HCT116 (cell line): ENCODE data around the gene ZBTB1. TPM values are rescaled to one million over a fixed set of nuclear protein-coding genes. Genes with fewer than 3 reads are reported as not detected.
"Not testable (repeated sequence)": the region's sequence is repeated elsewhere in the genome, so short reads cannot be mapped to it uniquely, and the experiment has no call there.

Source experiments
- ATAC-seq: fragments of 200-7000 bp; cut with Tn5 transposase; 2 replicates; pipeline ENCODE4 v1.9.1; 2020; ENCODE audit warnings: mild to moderate bottlenecking, moderate library complexity
- BruUV-seq: library from RNA; stranded (reverse); fragments of 400-500 nt; replicated peaks from 2 replicates; lab custom pipeline; 2021; lab: Mats Ljungman, UMichigan
- CTCF ChIA-PET: fragments of 300-600 bp; sonication (Branson Sonifier 250); formaldehyde crosslinking; loops from one replicate; lab custom pipeline; 2021; ENCODE audit warnings: antibody characterized with exemption; lab: Charles Lee
- POLR2A ChIA-PET: fragments of 300-600, 350-600 bp; sonication (Branson Sonifier 250); formaldehyde crosslinking; loops from one replicate; lab custom pipeline; 2021; ENCODE audit warnings: antibody characterized with exemption; lab: Charles Lee
- RAD21 ChIA-PET, 2 experiments: fragments of 300-600 bp; sonication (Branson Sonifier 250); formaldehyde crosslinking; loops; one replicate each; lab custom pipeline; 2023; ENCODE audit warnings: low total read pairs in 2 of 2; ENCODE audit not compliant: uncharacterized antibody in 2 of 2, unreplicated experiment in 2 of 2, low non-redundant PET in 1 of 2; lab: Charles Lee
- DNase-seq: peaks from one replicate; pipeline ENCODE4 v3.0.0-alpha.2; 2010; ENCODE audit warnings: low read depth, low spot score
- H2AFZ ChIP-seq: fragments of 200-600 bp; shearing (Covaris generic), sonication (generic); 2 replicates; pipeline ENCODE4 v1.6.1; 2017; ENCODE audit warnings: low read depth, mixed run types, mixed read lengths, antibody characterized with exemption, low read length; ENCODE audit not compliant: poor library complexity, severe bottlenecking
- H3K27ac ChIP-seq: 2 replicates; pipeline ENCODE4 v1.5.1; 2012; ENCODE audit warnings: low read depth, low read length
- H3K27me3 ChIP-seq: fragments of 200-600 bp; sonication (generic); 2 replicates; pipeline ENCODE4 v1.6.1; 2016; ENCODE audit warnings: mixed run types, low read length, mixed read lengths; ENCODE audit not compliant: insufficient read depth
- H3K36me3 ChIP-seq, 2 experiments: fragments of 200-500 bp in 1 of 2; fragments of 200-600 bp in 1 of 2; sonication (Bioruptor generic) in 1 of 2; sonication (generic) in 1 of 2; 2 replicates each; pipeline versions ENCODE4 v1.5.1 to v1.6.1; 2014 to 2016; ENCODE audit warnings: low read length in 2 of 2, inconsistent platforms in 1 of 2, mixed read lengths in 1 of 2, mixed run types in 1 of 2; ENCODE audit not compliant: insufficient read depth in 2 of 2, control insufficient read depth in 1 of 2
- H3K4me1 ChIP-seq, 2 experiments: fragments of 200-600 bp in 1 of 2; sonication (generic) in 1 of 2; 2 replicates each; pipeline versions ENCODE4 v1.5.1 to v1.6.1; 2012 to 2017; ENCODE audit warnings: low read length in 2 of 2, inconsistent platforms in 1 of 2, mild to moderate bottlenecking in 1 of 2, mixed read lengths in 1 of 2, mixed run types in 1 of 2, moderate library complexity in 1 of 2; ENCODE audit not compliant: insufficient read depth in 2 of 2, control insufficient read depth in 1 of 2
- H3K4me2 ChIP-seq: fragments of 200-600 bp; sonication (generic); 2 replicates; pipeline ENCODE4 v1.6.1; 2017; ENCODE audit warnings: mixed run types, low read length, mixed read lengths
- H3K4me3 ChIP-seq, 2 experiments: fragments of 200-600 bp in 1 of 2; sonication (generic) in 1 of 2; replicated peaks in 1 of 2; 2 replicates each; pipeline ENCODE4 v1.5.1; 2011 to 2016; ENCODE audit warnings: low read length in 2 of 2, control low read depth in 1 of 2, low read depth in 1 of 2, mild to moderate bottlenecking in 1 of 2, mixed read lengths in 1 of 2, mixed run types in 1 of 2
- H3K79me2 ChIP-seq: fragments of 200-600 bp; sonication (generic); 2 replicates; pipeline ENCODE4 v1.6.1; 2017; ENCODE audit warnings: mild to moderate bottlenecking, mixed run types, low read length, moderate library complexity, mixed read lengths; ENCODE audit not compliant: insufficient read depth
- H3K9ac ChIP-seq: fragments of 200-600 bp; sonication (generic); 2 replicates; pipeline ENCODE4 v1.6.1; 2016; ENCODE audit warnings: low read length, mixed read lengths
- H3K9me2 ChIP-seq: fragments of 200-600 bp; sonication (generic), shearing (Covaris generic); 2 replicates; pipeline ENCODE4 v1.6.1; 2017; ENCODE audit warnings: mixed run types, mild to moderate bottlenecking, moderate library complexity; ENCODE audit not compliant: insufficient read depth
- H3K9me3 ChIP-seq, 2 experiments: fragments of 200-500 bp in 1 of 2; fragments of 200-600 bp in 1 of 2; sonication (Bioruptor generic) in 1 of 2; sonication (generic) in 1 of 2; 2 replicates each; pipeline ENCODE4 v1.6.1; 2014 to 2017; ENCODE audit warnings: low read length in 2 of 2, mixed read lengths in 2 of 2, inconsistent platforms in 1 of 2, low read depth in 1 of 2, mild to moderate bottlenecking in 1 of 2, mixed run types in 1 of 2, moderate library complexity in 1 of 2; ENCODE audit not compliant: control insufficient read depth in 1 of 2, insufficient read depth in 1 of 2
- H4K20me1 ChIP-seq: fragments of 200-600 bp; sonication (generic), shearing (Covaris generic); 2 replicates; pipeline ENCODE4 v1.6.1; 2017; ENCODE audit warnings: mixed run types, mild to moderate bottlenecking, moderate library complexity; ENCODE audit not compliant: insufficient read depth
- EGR1 ChIP-seq: IDR thresholded peaks from 2 replicates; pipeline ENCODE4 v1.6.1; 2012; ENCODE audit warnings: low read depth
- EZH2 ChIP-seq: fragments of 200-600 bp; sonication (generic); IDR thresholded peaks from 2 replicates; pipeline ENCODE4 v1.6.1; 2017; ENCODE audit warnings: antibody characterized with exemption, mixed run types
- EZH2phosphoT487 ChIP-seq: fragments of 200-600 bp; IDR thresholded peaks from 2 replicates; pipeline ENCODE4 v1.6.1; 2018; ENCODE audit warnings: antibody characterized with exemption, borderline replicate concordance
- FOSL1 ChIP-seq: IDR thresholded peaks from 2 replicates; pipeline ENCODE4 v1.6.1; 2012; ENCODE audit warnings: low read depth
- POLR2A ChIP-seq: IDR thresholded peaks from 2 replicates; pipeline ENCODE4 v1.7.0; 2011; ENCODE audit warnings: borderline replicate concordance; ENCODE audit not compliant: insufficient read depth, insufficient read length; ENCODE audit errors: extremely low read depth
- SIN3A ChIP-seq: IDR thresholded peaks from 2 replicates; pipeline ENCODE4 v1.6.1; 2012; ENCODE audit warnings: low read depth
- YY1 ChIP-seq: IDR thresholded peaks from 2 replicates; pipeline ENCODE4 v1.6.1; 2011; ENCODE audit warnings: low read length, low read depth, moderate library complexity, mild to moderate bottlenecking; ENCODE audit not compliant: insufficient replicate concordance; ENCODE audit errors: extremely low read depth
- intact Hi-C: fragments of 100-400 bp; cut with micrococcal nuclease; formaldehyde crosslinking; loops from 2 replicates; pipeline ENCODE4 v1.10.0; 2022
- total RNA-seq: library from RNA; stranded (reverse); gene quantifications from one replicate; pipeline ENCODE4 v1.2.1, GENCODE V29; 2021; ENCODE audit not compliant: unreplicated experiment

The ZBTB1 gene
- total RNA-seq, 1 experiment from 2014 or later: 20.6 TPM

DNA sequence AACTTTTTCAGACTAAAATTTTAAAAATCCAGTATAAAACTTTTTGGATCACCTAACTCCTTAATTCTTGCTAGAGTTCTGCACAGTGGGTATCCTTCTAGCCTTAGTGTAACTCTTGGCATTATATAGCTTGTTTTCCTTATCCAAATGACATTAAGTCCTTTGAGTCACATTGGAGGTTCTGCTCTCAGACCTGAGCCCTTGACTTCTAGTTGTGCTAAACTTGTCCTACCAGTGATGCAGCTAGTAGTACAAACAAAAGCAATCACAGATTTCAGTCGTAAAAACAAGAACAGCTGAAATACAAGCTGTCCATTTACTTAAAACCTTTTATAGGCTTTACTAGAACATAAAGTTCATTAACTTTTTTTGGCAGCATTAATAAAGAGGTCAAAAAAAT, 10.5 kb downstream of the ZBTB1 start:
- intact Hi-C loops: loop anchor here (10.0 kb wide), 1 partner anchor 120 kb away; no protein-coding TSS in a partner anchor
- CTCF ChIA-PET: no interaction called here
- 0 out of 2 replicates have a peak, but pooled peaks cover 3% of the 10 kb centered on the region for H4K20me1 ChIP-seq
- no peak overlapping the region for H3K4me2 ChIP-seq
- TF ChIP-seq EZH2phosphoT487: no peak
- TF ChIP-seq SIN3A: no peak
- TF ChIP-seq FOSL1: no peak
- TF ChIP-seq EGR1: no peak
- H3K36me3 ChIP-seq: no peaks in the 10 kb centered on the region
- no peak for ATAC-seq
- peaks cover 79% of the 10 kb centered on the region for H3K79me2 ChIP-seq
- no peak for DNase-seq
- no peaks in the 10 kb centered on the region for H3K9me3 ChIP-seq
- no peak overlapping the region for H3K4me3 ChIP-seq
- H3K9ac ChIP-seq: no peak overlapping the region
- BruUV-seq: no TSS peak
- no peak overlapping the region for H2AFZ ChIP-seq
- POLR2A ChIA-PET: no interaction called here
- no peaks in the 10 kb centered on the region for H3K9me2 ChIP-seq
- peaks cover 9 to 13% of the 10 kb centered on the region in 2 experiments; a peak in 3 of 4 replicates for H3K4me1 ChIP-seq
- RAD21 ChIA-PET: no interaction called here
- H3K27ac ChIP-seq: no peak overlapping the region
- H3K27me3 ChIP-seq: no peaks in the 10 kb centered on the region

DNA sequence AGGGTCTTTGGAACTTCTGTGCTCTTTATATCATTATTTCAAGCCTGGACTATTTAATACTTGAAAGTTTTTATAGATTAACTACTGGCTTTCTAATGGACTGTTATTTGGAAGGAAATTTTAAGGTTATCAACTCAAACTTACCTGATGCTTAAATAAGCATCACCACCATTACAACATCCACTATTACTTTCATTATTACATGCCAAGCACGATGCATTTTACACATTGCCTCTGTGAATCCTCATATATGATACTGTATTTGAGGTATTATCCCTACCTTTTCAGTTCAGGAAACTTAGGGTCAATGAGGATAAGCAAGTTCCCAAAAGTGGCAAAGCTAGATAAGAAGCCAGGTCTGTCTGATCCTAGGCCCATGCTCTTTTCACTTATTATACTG, 12.4 kb downstream of the ZBTB1 start:
- intact Hi-C loops: loop anchor here (10.0 kb wide), 1 partner anchor 118 kb away; no protein-coding TSS in a partner anchor
- DNase-seq (no peak), ATAC-seq (no peak)
- TF ChIP-seq POLR2A (no peak), YY1 (no peak), SIN3A (no peak), EZH2 (no peak)
- Histone ChIP-seq H3K27me3 (no peaks in the 10 kb centered on the region), H3K9me3 (no peaks in the 10 kb centered on the region), H3K9ac (no peak overlapping the region), H3K9me2 (no peaks in the 10 kb centered on the region), H4K20me1 (no peaks in the 10 kb centered on the region), H3K4me1 (no peaks in the 10 kb centered on the region), H3K4me3 (no peak overlapping the region), H3K4me2 (no peak overlapping the region), H3K27ac (no peak overlapping the region), H2AFZ (no peak overlapping the region), H3K79me2 (peaks cover 69% of the 10 kb centered on the region), H3K36me3 (no peaks in the 10 kb centered on the region)
- POLR2A ChIA-PET: no interaction called here
- no TSS peak for BruUV-seq
- RAD21 ChIA-PET: no interaction called here
- CTCF ChIA-PET: no interaction called here

DNA sequence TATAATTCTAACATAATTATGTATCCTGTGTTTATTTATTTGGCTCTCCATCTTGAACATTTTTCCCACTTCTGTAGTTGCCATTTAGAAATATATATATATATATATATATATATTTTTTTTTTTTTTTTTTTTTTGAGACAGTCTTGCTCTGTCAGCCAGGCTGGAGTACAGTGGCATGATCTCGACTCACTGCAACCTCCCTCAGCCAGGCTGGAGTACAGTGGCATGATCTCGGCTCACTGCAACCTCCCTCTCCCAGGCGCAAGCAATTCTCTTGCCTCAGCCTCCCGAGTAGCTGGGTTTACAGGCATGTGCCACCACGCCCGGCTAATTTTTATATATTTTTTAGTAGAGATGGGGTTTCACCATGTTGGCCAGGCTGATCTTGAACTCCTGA, 13.1 kb downstream of the ZBTB1 start:
- H3K4me1 ChIP-seq, H3K9me2 ChIP-seq, RAD21 ChIA-PET, CTCF ChIA-PET, H3K36me3 ChIP-seq, POLR2A ChIA-PET, H3K27ac ChIP-seq, H3K4me3 ChIP-seq, H3K4me2 ChIP-seq, H2AFZ ChIP-seq, H3K27me3 ChIP-seq, DNase-seq, BruUV-seq, H4K20me1 ChIP-seq, H3K9me3 ChIP-seq, H3K9ac ChIP-seq, ATAC-seq: not testable (repeated sequence)
- peaks cover 62% of the 10 kb centered on the region for H3K79me2 ChIP-seq
- intact Hi-C loops: loop anchor here (10.0 kb wide), 1 partner anchor 117 kb away; no protein-coding TSS in a partner anchor
